DOHH2 (cell line): Measurements from ENCODE around the gene PSMC5.

Experiments used
- H3F3A ChIP-seq: fragments of 200-600 bp; sonication (generic), shearing (Covaris generic); 2 replicates; pipeline ENCODE4 v1.6.0; 2016; ENCODE audit warnings: antibody characterized with exemption, mild to moderate bottlenecking; ENCODE audit not compliant: control insufficient read depth, insufficient read depth
- H3K27ac ChIP-seq: fragments of 200-600 bp; sonication (generic); 2 replicates; pipeline ENCODE4 v1.5.1; 2014; ENCODE audit warnings: low read depth, mild to moderate bottlenecking, low read length, moderate library complexity
- H3K27me3 ChIP-seq: fragments of 200-600 bp; sonication (generic); 2 replicates; pipeline ENCODE4 v1.6.1; 2014; ENCODE audit warnings: mild to moderate bottlenecking, low read length, mixed read lengths; ENCODE audit not compliant: control insufficient read depth
- H3K36me3 ChIP-seq: fragments of 200-600 bp; sonication (generic); 2 replicates; pipeline ENCODE4 v1.6.1; 2014; ENCODE audit warnings: mild to moderate bottlenecking, low read length, moderate library complexity, mixed read lengths; ENCODE audit not compliant: control insufficient read depth
- H3K4me1 ChIP-seq: fragments of 200-600 bp; sonication (generic); 2 replicates; pipeline ENCODE4 v1.6.1; 2014; ENCODE audit warnings: mild to moderate bottlenecking, low read length, mixed read lengths; ENCODE audit not compliant: control insufficient read depth
- H3K4me2 ChIP-seq: fragments of 200-600 bp; sonication (generic); 2 replicates; pipeline ENCODE4 v1.6.0; 2014; ENCODE audit warnings: mild to moderate bottlenecking, low read length, moderate library complexity
- H3K4me3 ChIP-seq: fragments of 200-600 bp; sonication (generic); 2 replicates; pipeline ENCODE4 v1.5.1; 2014; ENCODE audit warnings: mild to moderate bottlenecking, low read length, mixed read lengths
- H3K79me2 ChIP-seq: fragments of 200-600 bp; sonication (generic); 2 replicates; pipeline ENCODE4 v1.6.1; 2014; ENCODE audit warnings: mild to moderate bottlenecking, low read length, mixed read lengths; ENCODE audit not compliant: control insufficient read depth
- H3K9me2 ChIP-seq: fragments of 200-600 bp; sonication (generic); replicated peaks from 2 replicates; pipeline ENCODE4 v1.6.1; 2014; ENCODE audit warnings: mild to moderate bottlenecking, low read length, mixed read lengths; ENCODE audit not compliant: control insufficient read depth
- H3K9me3 ChIP-seq: fragments of 200-600 bp; sonication (generic); 2 replicates; pipeline ENCODE4 v1.6.1; 2014; ENCODE audit warnings: antibody characterized with exemption, low read length, mixed read lengths; ENCODE audit not compliant: control insufficient read depth, insufficient read depth
- H4K20me1 ChIP-seq: fragments of 200-600 bp; sonication (generic); 2 replicates; pipeline ENCODE4 v1.6.0; 2014; ENCODE audit warnings: low read depth, mild to moderate bottlenecking, antibody characterized with exemption, low read length, moderate library complexity; ENCODE audit not compliant: control insufficient read depth, insufficient read depth
- CTCF ChIP-seq: fragments of 200-600 bp; sonication (generic); IDR thresholded peaks from one replicate; pipeline ENCODE4 v1.5.1; 2014; ENCODE audit warnings: antibody characterized with exemption, mild to moderate bottlenecking, low read depth, low read length; ENCODE audit not compliant: poor library complexity, severe bottlenecking
- EZH2phosphoT487 ChIP-seq: fragments of 200-600 bp; sonication (generic); IDR thresholded peaks from 2 replicates; pipeline ENCODE4 v1.6.1; 2017; ENCODE audit warnings: borderline replicate concordance, mild to moderate bottlenecking, antibody characterized with exemption, low read length, moderate library complexity, mixed read lengths

PSMC5 gene

GRCh38 chr17:63838631-63839171 is 11.5 kb downstream of the PSMC5 start:
- Histone ChIP-seq H3K4me1 (peaks cover 45% of the 10 kb centered on the region), H3K36me3 (peaks cover 66% of the 10 kb centered on the region), H3K79me2 (peaks cover 64% of the 10 kb centered on the region), H3K9me3 (no peaks in the 10 kb centered on the region), H3K9me2 (no peaks in the 10 kb centered on the region), H3K27ac (peak overlapping the region; percentile 50), H3K4me2 (peak overlapping the region; percentile 98), H3F3A (peaks cover 15% of the 10 kb centered on the region), H4K20me1 (no peaks in the 10 kb centered on the region; the same call in 1 of the 2 replicates), H3K4me3 (peak overlapping the region; percentile 87; the same call in 1 of the 2 replicates), H3K27me3 (no peaks in the 10 kb centered on the region)
- no peak for TF ChIP-seq EZH2phosphoT487
- no peak for TF ChIP-seq CTCF

GRCh38 chr17:63840591-63841349 is 13.5 kb downstream of the PSMC5 start:
- H3K4me2 ChIP-seq: peak overlapping the region; percentile 98
- peak overlapping the region; percentile 87 for H3K4me3 ChIP-seq
- peaks cover 59% of the 10 kb centered on the region for H3K79me2 ChIP-seq
- peaks cover 49% of the 10 kb centered on the region for H3K36me3 ChIP-seq
- no peaks in the 10 kb centered on the region for H3K9me2 ChIP-seq
- H3F3A ChIP-seq: peaks cover 22% of the 10 kb centered on the region
- no peak for TF ChIP-seq CTCF
- H4K20me1 ChIP-seq: no peaks in the 10 kb centered on the region; the same call in 1 of the 2 replicates
- peak overlapping the region; percentile 75 for H3K27ac ChIP-seq
- H3K4me1 ChIP-seq: peaks cover 41% of the 10 kb centered on the region
- no peaks in the 10 kb centered on the region for H3K27me3 ChIP-seq
- H3K9me3 ChIP-seq: no peaks in the 10 kb centered on the region

GRCh38 chr17:63841350-63842172 is 14.3 kb downstream of the PSMC5 start:
- no peaks in the 10 kb centered on the region for H3K9me3 ChIP-seq
- peaks cover 58% of the 10 kb centered on the region for H3K79me2 ChIP-seq
- no peaks in the 10 kb centered on the region; the same call in 1 of the 2 replicates for H4K20me1 ChIP-seq
- H3K4me2 ChIP-seq: peak overlapping the region; percentile 98
- no peaks in the 10 kb centered on the region for H3K9me2 ChIP-seq
- TF ChIP-seq EZH2phosphoT487 (no peak), CTCF (no peak)
- H3K27ac ChIP-seq: peak overlapping the region; percentile 75
- H3K27me3 ChIP-seq: no peaks in the 10 kb centered on the region
- H3K4me1 ChIP-seq: peaks cover 41% of the 10 kb centered on the region
- H3F3A ChIP-seq: peaks cover 21% of the 10 kb centered on the region
- peaks cover 42% of the 10 kb centered on the region for H3K36me3 ChIP-seq
- H3K4me3 ChIP-seq: peak overlapping the region; percentile 87
